GM12864 (cell line): ENCODE results near the gene MCU.
"Not testable (repeated sequence)": the region's sequence is repeated elsewhere in the genome, so short reads cannot be mapped to it uniquely, and the experiment has no call there.

Experiments
- DNase-seq: peaks from one replicate; pipeline ENCODE4 v3.0.0-alpha.2; 2011; ENCODE audit warnings: low read depth
- H3K4me3 ChIP-seq: 2 replicates; pipeline ENCODE4 v1.5.1; 2011; ENCODE audit warnings: mild to moderate bottlenecking, low read depth, low read length, control low read depth
- TF ChIP-seq, protein P1 (sequence below): IDR thresholded peaks from 2 replicates; pipeline ENCODE4 v1.5.1; 2011; ENCODE audit warnings: low read depth, mild to moderate bottlenecking, moderate library complexity, low read length, control low read depth, inconsistent platforms; ENCODE audit errors: missing control alignments

Gene MCU

DNA sequence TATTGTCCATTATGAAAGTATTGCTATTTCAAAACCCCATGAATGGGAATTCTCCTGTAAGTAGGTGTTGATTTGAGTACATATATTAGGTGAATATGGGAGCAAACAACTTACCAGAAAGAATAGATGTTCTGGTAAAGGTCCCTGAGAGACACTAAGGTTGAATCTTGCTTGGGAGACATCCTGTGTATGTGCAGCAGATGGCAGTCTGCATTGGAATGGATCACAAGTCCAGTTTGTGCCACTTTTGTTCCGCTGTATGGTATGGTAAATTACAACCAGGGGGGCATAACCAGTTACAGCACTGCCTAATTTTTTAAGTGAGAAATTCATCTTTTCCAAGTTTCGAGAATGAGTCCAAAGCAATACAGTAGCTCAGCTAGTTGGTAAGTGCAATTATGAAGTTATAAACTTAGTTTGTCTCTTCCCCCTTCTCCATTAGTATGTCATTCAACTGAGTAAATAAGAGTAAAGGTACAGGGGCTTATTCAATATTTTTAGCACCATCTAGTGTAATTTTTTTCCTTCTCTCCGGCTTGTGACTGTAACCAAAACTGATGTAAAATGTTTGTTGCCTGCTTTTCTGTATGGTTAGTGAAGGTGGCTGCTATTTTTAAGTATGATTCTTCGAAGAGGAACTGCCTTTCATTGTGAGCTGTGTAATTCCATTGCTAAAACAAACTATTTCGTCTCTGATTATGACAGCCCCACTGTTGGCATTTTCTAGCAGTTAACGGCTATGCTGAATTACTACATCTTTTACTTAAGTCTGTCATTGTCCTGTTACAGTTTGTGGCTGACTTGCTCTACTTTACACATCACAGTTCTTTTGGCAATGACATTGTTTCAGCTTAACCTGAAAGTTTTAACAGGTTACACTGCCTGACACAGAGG, 2.8 kb downstream of the MCU start:
- DNase-seq, result no peak
- TF ChIP-seq, protein P1, sequence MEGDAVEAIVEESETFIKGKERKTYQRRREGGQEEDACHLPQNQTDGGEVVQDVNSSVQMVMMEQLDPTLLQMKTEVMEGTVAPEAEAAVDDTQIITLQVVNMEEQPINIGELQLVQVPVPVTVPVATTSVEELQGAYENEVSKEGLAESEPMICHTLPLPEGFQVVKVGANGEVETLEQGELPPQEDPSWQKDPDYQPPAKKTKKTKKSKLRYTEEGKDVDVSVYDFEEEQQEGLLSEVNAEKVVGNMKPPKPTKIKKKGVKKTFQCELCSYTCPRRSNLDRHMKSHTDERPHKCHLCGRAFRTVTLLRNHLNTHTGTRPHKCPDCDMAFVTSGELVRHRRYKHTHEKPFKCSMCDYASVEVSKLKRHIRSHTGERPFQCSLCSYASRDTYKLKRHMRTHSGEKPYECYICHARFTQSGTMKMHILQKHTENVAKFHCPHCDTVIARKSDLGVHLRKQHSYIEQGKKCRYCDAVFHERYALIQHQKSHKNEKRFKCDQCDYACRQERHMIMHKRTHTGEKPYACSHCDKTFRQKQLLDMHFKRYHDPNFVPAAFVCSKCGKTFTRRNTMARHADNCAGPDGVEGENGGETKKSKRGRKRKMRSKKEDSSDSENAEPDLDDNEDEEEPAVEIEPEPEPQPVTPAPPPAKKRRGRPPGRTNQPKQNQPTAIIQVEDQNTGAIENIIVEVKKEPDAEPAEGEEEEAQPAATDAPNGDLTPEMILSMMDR, result peak; percentile 35
- H3K4me3 ChIP-seq, result no peak overlapping the region

DNA sequence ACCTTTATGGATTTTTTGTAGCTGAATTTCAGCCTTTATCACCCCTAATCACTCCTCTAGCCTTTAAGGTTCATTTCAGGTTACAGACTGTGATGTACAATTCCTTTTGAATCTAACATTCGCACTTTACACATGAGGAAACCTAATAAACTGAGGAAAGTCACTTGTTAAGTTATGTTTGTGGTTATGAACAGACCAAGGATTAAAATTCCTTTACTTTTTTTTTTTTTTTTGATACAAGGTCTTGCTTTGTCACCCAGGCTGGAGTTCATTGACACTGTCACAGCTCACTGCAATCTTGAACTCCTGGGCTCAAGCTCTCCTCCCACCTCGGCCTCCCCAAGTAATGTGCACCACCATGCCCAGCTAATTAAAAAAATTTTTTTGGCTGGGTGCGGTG, 3.6 kb downstream of the MCU start:
- no peak for DNase-seq
- no peak overlapping the region for H3K4me3 ChIP-seq
- TF ChIP-seq, protein P1, result no peak

DNA sequence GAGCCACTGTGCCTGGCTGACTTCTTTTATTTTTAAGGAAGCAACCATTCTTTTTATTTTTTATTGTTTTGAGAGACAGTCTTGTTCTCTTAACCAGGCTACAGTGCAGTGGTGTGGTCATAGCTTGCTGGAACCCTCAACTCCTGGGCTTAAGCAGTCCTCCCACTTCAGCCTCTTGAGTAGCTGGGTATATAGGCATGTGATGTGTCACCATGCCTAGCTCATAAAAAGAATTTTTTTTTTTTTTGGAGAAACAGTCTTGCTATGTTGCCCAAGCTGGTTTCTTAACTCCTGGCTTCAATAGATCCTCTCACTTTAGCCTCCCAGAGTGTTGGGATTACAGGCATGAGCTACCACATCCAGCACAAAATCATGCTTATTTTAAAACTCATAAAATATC, 5.8 kb downstream of the MCU start:
- no peak for DNase-seq
- TF ChIP-seq, protein P1, result no peak
- H3K4me3 ChIP-seq, result no peak overlapping the region

DNA sequence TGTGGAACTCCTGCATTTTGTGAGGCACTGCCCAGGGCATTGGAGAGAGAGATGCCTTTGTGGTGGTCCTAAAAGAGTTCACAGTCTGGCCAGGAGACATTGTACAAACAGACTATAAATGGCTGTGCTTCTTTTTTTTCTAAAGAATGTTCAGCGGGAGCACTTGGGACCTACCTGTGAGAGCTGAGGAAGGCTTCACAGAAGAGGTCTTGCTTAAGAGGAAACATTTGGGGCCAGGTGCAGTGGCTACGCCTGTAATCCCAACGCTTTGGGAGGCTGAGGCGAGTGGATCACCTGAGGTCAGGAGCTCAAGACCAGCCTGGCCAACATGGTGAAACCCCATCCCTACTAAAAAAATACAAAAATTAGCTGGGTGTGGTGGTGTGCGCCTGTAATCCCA, 10.5 kb downstream of the MCU start:
- not testable (repeated sequence) for H3K4me3 ChIP-seq, DNase-seq

DNA sequence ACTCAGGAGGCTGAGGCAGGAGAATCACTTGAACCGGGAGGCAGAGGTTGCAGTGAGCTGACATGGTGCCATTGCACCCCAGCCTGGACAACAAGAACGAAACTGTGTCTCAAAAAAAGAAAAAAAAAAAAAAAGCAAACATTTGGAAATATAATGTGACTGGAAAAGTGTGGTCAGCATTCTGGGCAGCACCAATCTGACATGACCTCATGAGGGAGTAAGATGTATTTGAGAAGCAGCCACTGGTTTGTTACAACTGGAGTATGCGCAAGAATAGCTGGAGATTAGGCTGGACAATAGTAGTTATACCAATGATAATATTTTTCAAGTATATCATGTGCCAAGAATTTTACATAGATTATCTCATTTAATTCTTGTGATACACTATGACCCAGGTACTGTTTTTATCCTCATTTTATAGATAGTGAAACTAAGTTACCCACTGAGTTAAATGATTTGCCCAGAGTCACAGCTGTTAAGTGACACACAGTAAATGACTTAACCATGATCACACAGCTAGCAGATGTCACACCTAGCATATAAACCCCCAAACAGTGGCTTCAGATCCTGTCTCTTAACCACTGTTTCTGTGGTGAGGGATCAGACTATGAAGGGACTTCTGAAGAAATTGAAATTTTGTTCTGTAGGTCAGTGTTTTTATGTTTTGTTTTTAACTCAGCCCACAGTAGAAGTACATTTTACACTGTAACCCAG, 11.1 kb downstream of the MCU start:
- DNase-seq, result no peak
- TF ChIP-seq, protein P1, result no peak
- H3K4me3 ChIP-seq, result no peak overlapping the region

DNA sequence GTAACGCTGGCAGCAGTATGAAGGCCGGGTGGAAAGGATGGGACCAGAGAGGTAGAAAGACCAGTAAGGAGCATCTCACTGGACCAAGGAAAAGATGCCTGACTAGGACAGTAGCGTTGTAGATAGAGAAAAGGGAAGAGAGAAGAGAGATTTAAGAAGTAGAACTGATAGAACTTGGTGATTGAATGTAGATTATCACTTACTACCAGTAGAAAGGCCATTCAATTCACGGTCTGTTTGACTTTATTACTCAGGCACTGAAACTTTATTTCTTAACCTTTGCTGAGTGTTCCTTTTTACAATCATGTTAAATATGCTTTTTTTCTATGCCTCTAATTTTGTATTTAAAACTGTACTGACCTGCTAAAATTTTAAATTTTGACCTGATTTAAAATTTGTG, 12.2 kb downstream of the MCU start:
- no peak for DNase-seq
- TF ChIP-seq, protein P1, result no peak
- H3K4me3 ChIP-seq, result no peak overlapping the region

DNA sequence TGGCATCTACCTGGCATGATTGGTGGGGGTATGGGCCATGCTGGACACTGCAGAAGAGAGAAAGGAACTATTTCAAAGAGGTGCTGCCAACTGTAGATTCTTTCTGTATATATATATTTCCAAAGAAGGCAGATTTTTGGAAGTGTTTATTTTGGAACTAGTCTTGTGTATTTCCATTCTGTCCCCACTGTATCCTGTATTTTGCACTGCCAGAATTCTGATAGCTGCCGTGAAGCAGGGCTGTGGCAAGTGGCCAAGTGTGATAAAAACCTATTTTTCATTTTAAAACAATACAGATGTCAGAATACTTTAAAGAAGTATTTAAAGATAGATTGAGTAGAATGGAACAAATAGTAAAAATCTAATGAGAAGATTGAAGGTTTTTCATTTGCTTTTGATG, 17.1 kb downstream of the MCU start:
- H3K4me3 ChIP-seq, result no peak overlapping the region
- TF ChIP-seq, protein P1, result no peak
- DNase-seq, result no peak
